ENCODE measurements around the gene LMNA.
"Not testable (repeated sequence)": the region's sequence is repeated elsewhere in the genome, so short reads cannot be mapped to it uniquely, and the experiment has no call there.

Gene LMNA

DNA sequence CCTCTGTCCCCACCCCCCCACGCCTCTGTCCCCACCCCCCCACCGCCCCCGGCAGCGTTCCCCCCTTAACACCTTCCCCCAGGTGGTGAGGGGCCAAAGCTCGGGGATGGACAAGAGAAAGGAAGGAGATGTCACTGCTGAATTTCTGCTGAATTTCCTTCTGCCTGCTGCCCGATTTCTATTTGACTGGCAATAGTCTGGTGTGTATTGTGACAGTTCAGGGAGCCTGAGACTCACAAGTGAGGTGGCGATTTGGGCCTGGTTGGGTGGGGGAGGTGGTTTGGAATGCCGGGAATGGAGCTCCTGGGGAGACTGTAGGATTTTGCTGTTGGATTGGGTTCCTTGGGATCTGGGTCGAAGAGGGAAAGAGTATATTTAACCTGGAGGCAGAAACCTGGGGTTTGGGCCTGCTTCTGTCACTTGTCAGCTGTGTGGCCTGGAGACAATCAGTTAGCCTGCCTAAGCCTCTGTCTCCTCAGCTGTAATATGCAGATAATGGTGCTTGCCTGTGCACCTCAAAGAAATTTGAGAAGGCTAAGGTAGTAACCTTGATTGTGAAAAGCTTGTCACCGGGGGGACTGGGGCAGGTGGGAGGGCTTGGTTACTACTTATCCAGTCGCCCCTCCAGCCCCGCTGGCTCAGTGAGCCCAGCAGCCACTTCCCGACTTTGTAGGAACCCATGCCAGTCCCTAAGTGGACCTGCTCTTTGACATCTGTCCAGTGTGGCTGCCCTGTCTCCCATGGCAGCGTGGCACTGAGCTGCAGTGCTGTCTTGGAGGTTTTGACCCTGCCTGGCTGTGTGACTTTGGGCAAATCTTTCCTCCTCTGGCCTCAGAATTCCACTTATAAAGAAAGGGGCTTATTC is 7.7 kb upstream of the LMNA start:
- DNase-seq, result peak; percentile 63

DNA sequence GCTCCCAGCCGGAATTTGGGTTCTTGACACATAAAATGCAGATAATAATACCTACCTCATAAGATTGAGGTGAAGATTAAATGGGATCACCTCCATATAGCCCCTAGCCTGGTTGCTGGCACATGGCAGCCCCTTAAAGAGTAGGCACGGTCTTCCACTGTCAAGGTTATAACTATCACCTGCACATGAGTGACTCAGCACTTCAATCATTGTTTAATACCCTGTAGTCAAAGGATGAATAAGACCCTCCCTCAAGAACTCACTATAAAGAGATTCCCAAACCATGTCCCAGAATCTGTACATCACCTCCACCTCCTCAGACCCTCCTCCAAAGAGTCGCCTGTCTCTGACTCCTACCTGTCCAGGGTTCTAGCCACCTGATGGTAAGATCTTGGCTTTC is 6.5 kb upstream of the LMNA start:
- no peak for DNase-seq

DNA sequence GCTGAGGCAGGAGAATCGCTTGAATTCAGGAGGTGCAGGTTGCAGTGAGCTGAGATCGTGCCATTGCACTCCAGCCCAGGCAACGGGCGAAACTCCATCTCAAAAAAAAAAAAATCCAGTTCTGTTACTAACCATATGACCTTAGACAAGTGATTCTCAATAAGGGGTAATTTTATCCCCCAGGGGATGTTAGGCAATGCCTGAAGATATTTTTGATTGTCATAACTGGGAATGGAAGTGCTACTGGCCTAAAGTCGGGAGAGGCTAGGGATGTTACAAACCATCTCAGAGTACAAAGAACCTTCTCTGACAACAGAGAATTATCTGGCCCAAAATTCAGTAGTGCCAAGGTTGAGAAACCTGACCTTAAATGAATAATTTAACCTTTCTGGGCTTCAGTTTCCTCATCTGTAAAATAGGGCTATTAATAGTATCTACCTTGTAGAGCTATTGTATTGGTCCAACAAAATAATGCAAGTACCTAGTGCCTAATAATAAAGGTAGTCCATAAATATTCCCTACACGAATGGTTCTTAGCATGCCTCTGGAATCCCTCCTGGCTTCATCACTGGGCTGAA is 5.8 kb upstream of the LMNA start:
- DNase-seq, result no peak

DNA sequence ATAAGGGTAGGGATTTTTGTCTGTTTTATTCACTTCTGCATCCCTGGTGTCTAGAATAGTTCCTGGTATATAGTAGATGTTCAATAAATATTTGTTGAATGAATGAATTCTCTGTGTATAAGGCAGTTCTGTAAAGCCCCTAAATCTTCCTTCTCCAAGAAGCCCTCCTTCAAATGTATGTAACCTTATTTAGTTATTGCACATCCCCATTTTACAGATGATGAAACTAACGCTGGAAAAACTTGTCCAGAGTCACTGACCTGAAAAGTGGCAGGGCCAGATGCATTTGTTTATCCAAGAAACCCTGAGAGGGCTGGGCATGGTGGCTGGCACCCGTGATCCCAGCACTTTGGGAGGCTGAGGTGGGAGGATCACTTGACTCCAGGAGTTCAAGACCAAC is 4.3 kb upstream of the LMNA start:
- DNase-seq, result no peak

DNA sequence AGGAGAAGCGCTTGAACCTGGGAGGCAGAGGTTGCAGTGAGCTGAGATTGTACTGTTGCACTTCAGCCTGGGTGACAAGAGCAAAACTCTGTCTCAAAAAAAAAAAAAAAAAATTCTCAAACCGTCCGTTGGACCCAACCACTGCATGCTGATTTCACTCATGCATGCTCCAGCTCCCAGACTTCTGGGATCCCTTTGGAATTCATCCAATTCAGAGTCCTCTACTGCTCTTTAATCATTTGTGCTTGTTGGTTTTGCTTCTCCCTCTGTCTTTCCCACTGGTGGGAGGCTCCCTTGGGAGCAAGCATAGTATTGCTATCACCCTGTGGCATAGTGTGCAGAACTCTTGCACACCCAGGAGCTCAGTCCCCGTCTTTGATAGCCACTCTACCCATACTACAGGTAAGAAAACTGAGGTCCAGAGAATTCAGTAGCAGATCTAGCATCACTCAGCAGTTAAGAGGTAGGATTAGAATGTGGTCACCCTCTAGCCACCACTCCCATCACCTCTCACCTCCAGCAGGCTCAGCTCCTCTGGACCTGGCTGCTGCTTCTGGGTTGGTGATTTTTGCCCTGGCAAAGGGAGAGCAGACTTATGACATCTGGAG is 3.1 kb upstream of the LMNA start:
- DNase-seq, result no peak

DNA sequence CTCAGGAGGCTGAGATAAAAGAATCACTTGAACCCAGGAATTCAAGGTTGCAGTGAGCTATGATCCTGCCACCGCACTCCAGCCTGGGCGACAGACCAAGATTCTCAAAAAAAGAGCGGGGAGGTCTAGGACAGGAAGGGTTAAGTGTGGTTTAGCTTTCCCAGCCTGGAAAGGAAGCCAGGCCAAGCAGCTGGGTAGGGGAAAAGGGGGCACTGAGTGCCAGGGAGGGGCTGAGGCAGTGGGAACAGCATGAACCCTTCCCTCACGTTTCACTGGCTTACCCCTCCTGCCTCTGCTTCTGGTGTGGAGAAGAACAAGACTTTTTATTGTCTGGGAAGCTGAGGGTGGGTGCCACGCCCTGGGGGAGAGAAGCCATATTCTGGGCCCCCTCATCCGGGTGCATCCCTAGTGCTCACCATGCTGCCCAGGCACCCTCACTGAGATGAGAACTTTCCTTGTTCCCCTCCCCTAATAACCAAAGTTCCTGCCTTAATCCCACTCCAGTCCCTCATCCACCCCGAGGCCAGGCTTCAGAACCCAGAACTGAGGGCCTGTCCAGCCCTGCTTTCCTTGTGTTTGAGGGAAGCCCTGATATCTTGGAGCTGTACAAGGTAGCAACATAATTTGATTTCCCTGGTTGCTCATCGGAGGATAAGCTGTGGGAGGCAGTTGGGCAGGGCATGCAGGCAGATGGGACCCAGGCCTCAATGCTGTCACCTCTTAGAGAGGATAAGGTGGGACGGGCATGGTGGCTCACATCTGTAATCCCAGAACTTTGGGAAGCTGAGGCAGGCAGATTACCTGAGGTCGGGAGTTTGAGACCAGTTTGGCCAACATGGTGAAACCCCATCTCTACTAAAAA is 2.0 kb upstream of the LMNA start:
- no peak for DNase-seq

DNA sequence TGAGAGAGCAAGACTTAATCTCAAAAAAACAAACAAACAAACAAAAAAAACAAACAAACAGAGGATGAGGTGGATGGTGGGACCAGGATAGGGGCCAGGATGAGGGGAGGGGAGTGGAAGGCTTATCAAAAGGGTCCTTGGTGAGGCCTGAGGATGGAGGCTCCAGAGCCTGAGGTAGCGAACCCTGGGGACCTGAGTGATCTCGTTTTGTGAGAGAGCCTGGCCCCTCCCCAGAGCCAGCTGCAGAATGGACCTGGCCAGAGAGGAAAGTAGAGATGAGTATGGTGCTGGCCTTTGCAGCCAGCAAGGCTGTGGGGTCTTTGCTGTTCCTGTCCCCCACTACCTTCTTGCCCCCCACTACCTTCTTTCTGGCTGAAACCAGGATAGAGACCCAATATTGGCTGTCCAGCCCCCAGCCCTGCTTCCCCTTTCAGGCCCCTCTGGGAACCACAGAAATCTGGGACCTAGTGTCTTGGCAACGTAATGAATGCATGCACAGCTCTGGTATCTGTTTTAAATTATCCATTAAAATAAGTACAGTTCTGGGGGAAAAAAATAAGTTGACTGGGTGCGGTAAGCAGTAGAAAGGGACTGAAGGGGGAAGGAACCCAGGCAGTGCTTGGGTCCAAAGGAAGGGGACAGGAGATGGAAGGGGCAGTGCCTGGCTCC is 1.1 kb upstream of the LMNA start:
- no peak for DNase-seq

DNA sequence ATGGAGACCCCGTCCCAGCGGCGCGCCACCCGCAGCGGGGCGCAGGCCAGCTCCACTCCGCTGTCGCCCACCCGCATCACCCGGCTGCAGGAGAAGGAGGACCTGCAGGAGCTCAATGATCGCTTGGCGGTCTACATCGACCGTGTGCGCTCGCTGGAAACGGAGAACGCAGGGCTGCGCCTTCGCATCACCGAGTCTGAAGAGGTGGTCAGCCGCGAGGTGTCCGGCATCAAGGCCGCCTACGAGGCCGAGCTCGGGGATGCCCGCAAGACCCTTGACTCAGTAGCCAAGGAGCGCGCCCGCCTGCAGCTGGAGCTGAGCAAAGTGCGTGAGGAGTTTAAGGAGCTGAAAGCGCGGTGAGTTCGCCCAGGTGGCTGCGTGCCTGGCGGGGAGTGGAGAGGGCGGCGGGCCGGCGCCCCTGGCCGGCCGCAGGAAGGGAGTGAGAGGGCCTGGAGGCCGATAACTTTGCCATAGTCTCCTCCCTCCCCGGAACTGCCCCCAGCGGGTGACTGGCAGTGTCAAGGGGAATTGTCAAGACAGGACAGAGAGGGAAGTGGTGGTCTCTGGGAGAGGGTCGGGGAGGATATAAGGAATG is 505 bp downstream of the LMNA start:
- peak; percentile 68 for DNase-seq

DNA sequence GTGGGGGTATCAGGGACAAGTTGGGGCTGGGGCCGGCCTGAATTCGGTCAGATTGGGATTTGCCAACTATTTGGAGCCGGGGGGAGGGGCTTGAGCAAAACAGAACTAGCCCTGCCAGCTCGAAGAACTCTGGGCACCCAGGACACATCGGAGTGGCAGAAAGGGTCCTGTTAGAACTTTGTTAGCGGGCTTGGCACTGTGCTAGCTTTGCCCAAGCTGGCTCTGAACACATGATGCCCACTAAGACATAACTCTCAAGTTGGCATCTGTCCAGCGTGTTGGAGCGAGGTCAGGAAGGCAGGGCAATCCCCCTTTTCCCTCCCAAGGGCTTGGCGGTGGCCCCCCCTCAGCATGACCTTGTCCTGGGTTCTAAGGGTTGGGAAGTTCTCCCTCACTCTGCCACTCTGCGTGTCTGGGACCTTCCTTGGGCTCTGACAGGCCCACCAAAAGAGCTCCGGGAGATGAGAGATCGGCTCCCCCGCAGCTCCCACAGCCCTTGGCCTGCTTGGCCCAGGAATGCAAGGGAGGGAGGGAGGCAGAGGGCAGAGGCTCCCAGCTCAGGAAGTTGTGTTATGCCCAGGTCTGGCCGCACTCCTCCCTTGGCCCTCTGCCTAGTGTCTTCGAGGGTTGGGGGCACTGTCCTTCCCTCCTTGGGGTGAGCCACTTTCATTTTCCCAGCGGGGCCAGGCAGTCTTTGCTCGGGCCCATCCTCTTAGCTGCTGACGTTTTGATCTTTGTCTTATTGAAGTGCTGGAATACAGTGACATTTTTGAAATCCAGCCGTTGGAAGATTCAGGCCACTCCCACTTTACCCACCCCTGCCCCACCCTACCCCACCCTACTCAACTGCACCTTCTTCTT is 1.2 kb downstream of the LMNA start:
- peak; percentile 74 for DNase-seq

DNA sequence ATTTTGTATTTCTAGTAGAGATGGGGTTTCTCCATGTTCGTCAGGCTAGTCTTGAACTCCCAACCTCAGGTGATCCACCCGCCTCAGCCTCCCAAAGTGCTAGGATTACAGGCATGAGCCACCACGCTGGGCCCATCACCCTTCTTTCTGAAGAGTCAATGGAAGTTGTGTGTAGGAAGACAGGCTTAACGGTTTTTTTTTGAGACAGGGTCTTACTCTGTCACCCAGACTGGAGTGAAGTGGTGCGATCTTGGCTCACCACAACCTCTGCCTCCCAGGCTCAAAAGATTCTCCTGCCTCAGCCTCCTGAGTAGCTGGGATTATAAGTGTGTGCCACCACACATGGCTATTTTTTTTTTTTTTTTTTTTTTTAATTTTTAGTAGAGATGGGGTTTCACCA is 2.2 kb downstream of the LMNA start:
- DNase-seq, result not testable (repeated sequence)

DNA sequence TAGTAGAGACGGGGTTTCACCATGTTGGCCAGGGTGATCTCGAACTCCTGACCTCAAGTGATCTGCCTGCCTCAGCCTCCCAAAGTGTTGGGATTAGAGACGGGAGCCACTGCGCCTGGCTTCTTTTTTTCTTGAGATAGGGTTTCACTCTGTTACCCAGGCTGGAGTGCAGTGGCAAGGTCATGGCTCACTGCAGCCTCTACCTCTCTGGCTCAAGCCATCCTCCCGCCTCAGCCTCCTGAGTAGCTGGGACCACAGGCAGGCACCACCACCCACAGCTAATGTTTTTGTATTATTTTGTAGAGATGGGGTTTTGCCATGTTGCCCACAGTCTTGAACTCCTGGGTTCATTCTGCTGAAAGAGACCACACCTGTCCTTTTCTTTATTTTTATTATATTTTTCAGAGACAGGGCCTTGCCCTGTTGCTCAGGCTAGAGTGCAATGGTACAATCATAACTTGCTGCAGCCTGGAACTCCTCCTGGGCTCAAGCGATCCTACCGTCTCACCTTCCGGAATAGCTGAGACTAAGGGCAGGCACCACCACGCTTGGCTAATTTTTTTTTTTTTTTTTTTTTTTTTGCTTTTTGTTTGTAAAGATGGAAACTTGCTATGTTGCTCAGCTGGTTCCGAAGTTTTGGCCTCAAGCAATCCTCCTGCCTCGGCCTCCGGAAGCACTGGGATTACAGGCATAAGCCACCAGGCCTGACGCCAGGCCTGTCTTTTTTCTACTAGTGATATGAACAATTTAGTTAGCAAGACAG is 3.1 kb downstream of the LMNA start:
- no peak for DNase-seq

DNA sequence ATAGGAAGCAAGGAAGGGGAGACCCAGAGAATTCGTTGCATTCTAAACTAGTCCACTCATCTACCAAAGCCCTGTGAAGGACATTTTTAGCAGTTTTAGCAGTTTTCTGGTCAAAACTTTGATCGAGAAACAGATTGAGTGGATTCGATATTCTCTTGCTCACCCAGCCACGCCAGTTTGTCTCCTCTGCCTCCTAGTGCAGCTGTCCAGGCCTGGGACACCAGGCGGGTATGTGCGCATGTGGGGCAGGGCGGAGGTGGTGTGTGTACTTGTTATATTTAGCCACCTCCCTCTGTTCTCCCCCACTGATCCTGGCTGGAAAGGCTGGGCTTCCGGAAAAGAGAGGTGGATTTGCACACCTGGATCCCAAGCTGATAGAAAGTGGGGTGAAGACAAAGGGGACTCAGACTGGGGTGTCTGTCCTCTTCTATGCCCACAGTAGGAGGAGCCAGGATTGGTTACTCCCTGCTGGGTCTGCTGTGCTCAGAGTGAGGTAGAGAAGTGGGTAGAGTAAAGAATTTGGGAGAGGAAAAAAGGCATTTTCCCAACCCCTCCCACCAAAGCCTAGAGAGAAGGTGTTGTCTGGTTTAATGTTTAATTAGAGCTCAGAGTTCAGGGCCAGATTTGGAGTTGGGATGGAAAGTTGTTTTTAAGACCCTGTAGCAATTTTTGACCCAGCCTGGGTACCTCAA is 3.8 kb downstream of the LMNA start:
- no peak for DNase-seq

DNA sequence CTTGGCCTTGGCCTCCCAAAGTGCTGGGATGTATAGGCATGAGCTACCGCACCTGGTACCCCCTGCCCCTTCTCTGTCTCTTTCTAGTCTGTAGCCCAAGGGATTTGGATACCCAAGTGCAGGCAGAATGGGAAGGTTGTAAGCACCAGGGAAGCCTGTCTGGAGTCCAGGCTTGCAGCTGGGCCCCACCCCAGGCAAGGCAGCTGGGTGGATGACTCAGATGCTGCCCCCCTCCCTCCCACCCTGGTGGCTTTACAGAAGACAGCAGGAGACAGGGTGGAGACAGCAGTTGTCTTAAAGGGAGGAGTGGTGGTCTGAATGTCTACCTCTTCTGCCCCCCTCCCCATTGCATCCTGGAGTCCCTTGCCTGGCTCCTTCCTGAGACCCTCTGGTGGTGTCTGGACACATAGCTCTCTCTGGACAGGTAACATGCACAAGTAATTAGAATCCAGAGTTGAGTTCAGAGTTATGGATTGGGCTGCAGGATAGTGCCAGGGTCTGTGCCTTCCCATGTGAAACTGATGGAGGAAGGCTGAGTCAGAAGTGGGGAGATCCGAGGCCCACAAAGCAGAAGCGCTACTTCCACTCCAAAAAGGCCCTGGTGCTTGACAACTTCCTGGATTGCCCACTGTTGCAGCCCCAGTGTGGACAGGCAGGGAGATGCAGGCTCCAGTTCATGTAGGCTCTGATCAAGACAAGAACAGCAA is 5.1 kb downstream of the LMNA start:
- DNase-seq, result peak; percentile 53

DNA sequence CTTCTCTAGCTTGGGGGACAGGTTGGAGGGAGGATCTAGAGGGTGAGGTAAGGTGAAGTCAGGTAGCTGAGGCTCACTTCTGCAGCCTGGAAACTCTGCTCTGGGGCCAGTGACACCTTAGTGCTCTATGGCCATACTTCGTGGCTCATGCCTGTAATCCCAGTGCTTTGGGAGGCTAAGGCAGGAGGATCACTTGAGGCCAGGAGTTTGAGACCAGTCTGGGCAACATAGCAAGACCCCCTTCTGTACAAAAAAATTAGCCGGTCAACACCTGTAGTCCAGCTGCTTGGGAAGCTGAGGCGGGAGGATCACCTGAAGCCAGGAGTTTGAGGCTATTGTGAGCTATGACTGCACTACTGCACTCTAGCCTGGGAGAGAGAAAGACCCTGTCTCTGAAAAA is 5.8 kb downstream of the LMNA start:
- no peak for DNase-seq

DNA sequence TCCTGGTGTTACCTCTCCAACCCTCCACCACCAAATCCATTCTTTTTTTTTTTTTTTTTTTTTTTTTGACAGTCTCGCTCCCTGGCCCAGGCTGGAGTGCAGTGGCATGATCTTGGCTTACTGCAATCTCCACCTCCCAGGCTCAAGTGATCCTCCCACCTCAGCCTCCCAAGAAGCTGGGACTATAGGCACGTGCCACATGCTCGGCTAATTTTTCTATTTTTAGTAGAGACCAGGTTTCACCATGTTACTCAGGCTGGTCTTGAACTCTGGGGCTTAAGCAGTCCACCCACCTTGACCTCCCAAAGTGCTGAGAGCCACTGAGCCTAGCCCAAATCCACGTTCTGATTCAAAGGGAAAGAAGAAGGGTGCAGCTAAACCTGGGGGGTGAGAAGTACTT is 6.5 kb downstream of the LMNA start:
- not testable (repeated sequence) for DNase-seq

DNA sequence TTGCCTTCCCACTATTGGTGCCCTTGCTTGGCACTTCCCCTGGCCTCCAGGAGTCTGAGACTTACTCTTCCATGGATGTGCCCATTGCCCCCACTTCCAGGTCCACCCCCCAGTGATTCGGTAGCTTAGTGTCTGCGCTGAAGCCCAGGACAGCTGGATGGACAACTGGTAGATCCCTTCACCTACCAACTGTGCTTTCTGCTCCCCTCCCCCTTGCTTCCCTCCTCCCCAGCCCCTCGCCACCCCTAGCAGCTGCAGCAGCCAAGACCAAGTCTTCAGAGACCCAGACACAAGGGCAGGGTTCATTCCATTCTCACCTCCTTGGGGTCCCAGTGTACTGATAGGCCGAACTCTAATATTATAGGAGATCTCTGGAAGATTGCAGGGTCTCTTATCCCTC is 6.9 kb downstream of the LMNA start:
- DNase-seq, result no peak

DNA sequence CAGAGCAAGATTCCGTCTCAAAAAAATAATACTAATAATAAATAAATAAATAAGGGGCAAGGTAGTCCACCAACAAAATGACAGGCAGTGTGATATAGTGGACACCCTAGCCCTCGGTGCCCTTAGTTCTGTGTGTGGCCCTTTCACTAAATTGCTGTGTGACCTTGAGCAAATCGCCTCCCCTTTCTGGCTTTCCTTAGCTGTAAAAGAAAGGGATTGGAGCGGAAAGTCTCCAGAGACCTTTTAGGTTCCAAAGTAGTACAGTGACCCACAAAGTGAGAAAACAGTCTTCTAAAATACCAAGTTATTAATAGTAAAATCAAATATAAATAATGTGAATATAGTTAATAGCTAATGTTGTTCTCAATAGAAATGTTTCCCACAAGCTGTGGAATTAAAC is 7.6 kb downstream of the LMNA start:
- DNase-seq, result no peak

DNA sequence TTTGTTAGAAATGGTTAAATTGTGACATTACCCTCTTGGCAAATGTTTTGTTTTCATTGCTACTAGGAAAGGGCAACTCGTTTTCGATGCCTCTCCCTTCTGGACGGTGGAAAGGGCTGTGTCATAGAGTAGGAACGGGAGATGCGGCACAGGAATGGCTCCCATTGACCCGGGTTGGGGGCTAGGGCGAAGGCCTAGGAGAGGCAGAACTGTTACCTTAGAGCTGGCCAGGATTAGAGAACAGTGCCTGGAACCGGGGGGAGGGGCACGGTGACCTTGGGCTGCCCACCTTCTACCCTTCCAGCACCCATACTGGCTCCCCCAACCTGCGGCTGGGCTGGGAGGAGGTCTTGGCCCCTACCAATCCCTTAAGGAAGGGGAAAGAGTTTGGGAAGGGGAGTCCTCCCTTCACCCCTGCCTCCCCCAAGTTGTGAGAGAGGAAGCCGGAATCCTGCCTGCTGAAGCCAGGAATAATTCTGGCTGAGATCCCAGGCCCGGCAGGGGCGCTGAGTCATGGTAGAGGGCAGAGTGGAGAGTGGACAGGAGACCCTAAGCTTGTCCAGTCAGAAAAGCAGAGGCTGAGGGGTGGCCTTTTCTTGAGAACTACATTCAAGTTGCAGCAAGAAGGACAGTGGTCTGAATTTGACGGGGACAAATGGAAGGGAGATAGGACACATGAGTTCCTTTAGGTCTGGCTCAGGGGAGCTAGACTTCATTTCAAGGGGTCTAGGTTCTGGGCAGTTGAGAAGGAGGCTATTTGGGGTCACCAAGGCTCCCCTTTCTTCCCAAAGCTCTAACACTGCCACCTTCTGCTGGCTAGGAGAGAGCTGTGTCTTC is 8.2 kb downstream of the LMNA start:
- DNase-seq, result peak; percentile 76

Measured in OCI-M1 (cell line).